Measurements from ENCODE around the gene GPR156.

Gene GPR156
- long read RNA-seq, result 0 reads

- peaks cover 18% of the 10 kb centered on the region for H3K27me3 ChIP-seq (ENCODE audit: insufficient read depth, poor library complexity, severe bottlenecking)
- TF ChIP-seq SPI1 (IDR thresholded peaks at IDR 0.05; ENCODE audit: borderline replicate concordance, low read depth) (no peak), CTCF (IDR thresholded peaks at IDR 0.05; ENCODE audit: insufficient read depth, low read length) (no peak), GABPA (IDR thresholded peaks at IDR 0.05; ENCODE audit: low read depth) (no peak), REST (IDR thresholded peaks at IDR 0.05; ENCODE audit: insufficient replicate concordance, low read depth) (no peak), POLR2AphosphoS5 (IDR thresholded peaks at IDR 0.05; ENCODE audit: low read depth) (no peak)
- no peak for DNase-seq (ENCODE audit: low read depth in 1 of 2, low spot score in 1 of 2)
- H3K4me3 ChIP-seq (replicated peaks; ENCODE audit: insufficient read depth, low read length), result no peak within 1 kb of the TSS
- H3K27ac ChIP-seq (replicated peaks), result no peak within 1 kb of the TSS
These were observed at the start of gene GPR156 for GRCh38 chr3:120284747-120285507. TSS of gene GPR156 (minus strand) at chr3:120285222. CDS start at chr3:120244098, 41,124 bp downstream.

- Histone ChIP-seq H3K27ac (replicated peaks) (no peak overlapping the region), H3K27me3 (ENCODE audit: insufficient read depth, poor library complexity, severe bottlenecking) (no peaks in the 10 kb centered on the region), H3K4me3 (replicated peaks; ENCODE audit: insufficient read depth, low read length) (no peak overlapping the region)
- DNase-seq (ENCODE audit: low read depth in 1 of 2, low spot score in 1 of 2), result no peak
- TF ChIP-seq GABPA (IDR thresholded peaks at IDR 0.05; ENCODE audit: low read depth), result no peak
- no peak for TF ChIP-seq CTCF (IDR thresholded peaks at IDR 0.05; ENCODE audit: insufficient read depth, low read length)
- no peak for TF ChIP-seq POLR2AphosphoS5 (IDR thresholded peaks at IDR 0.05; ENCODE audit: low read depth)
- TF ChIP-seq REST (IDR thresholded peaks at IDR 0.05; ENCODE audit: insufficient replicate concordance, low read depth), result no peak
- TF ChIP-seq SPI1 (IDR thresholded peaks at IDR 0.05; ENCODE audit: borderline replicate concordance, low read depth), result no peak
These were observed 47.6 kb upstream of the GPR156 start for GRCh38 chr3:120332646-120333045.

- no peak overlapping the region for H3K27ac ChIP-seq (replicated peaks)
- H3K4me3 ChIP-seq (replicated peaks; ENCODE audit: insufficient read depth, low read length), result no peak overlapping the region
- TF ChIP-seq POLR2AphosphoS5 (IDR thresholded peaks at IDR 0.05; ENCODE audit: low read depth) (no peak), REST (IDR thresholded peaks at IDR 0.05; ENCODE audit: insufficient replicate concordance, low read depth) (no peak), SPI1 (IDR thresholded peaks at IDR 0.05; ENCODE audit: borderline replicate concordance, low read depth) (no peak)
- DNase-seq (ENCODE audit: low read depth in 1 of 2, low spot score in 1 of 2), result no peak
- no peaks in the 10 kb centered on the region for H3K27me3 ChIP-seq (ENCODE audit: insufficient read depth, poor library complexity, severe bottlenecking)
These were observed 46.1 kb upstream of the GPR156 start for GRCh38 chr3:120331076-120331475.
